ENCODE measurements around the gene TMEM59L. TPM values are rescaled to one million over a fixed set of nuclear protein-coding genes. Genes with fewer than 3 reads are reported as not detected.

Gene TMEM59L
- total and polyA plus RNA-seq, 9 of the 15 experiments (the other 6 are each of a cell fraction or from before 2014, with no cell fraction given) = 0.37 TPM; not detected in 8

DNA sequence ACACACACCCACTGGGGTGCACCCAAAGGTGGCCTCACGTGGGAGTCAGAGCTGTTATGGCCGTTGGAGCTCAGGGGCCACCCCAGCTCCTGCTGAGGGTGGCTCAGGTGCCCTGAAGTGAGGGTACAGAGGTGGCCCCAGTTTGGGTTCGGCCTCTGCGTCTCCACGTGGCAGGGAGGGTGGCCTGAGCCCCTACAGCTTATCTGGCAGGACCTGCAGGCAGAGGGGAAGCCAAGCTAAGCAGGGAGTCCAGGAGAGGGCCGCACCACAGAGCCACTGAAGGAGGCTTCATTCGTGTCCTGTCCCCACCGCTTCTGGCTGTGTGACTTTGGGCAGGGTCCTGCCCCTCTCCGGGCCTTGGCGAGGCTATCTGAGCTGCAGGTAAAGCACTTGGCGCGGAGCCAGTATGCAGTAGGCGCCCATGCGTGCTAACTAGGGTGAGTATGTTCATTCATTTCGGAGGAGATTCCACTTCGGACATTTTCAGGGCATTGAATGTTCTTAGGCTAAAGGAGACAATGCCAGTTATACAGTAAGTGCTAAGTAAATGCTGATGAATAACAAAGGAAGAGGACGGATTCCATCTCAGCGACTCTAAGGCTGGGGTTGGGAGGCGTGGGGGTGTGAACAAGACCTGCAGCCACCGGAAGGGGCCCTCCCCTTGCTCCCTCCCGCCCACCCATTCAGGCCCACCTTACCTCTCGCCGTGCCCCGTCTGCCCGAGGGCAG, 19.1 kb upstream of the TMEM59L start (continued):
- TF ChIP-seq, protein P1, sequence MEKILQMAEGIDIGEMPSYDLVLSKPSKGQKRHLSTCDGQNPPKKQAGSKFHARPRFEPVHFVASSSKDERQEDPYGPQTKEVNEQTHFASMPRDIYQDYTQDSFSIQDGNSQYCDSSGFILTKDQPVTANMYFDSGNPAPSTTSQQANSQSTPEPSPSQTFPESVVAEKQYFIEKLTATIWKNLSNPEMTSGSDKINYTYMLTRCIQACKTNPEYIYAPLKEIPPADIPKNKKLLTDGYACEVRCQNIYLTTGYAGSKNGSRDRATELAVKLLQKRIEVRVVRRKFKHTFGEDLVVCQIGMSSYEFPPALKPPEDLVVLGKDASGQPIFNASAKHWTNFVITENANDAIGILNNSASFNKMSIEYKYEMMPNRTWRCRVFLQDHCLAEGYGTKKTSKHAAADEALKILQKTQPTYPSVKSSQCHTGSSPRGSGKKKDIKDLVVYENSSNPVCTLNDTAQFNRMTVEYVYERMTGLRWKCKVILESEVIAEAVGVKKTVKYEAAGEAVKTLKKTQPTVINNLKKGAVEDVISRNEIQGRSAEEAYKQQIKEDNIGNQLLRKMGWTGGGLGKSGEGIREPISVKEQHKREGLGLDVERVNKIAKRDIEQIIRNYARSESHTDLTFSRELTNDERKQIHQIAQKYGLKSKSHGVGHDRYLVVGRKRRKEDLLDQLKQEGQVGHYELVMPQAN (IDR thresholded peaks at IDR 0.05; ENCODE audit: borderline replicate concordance) = no peak
- TF ChIP-seq THRA (IDR thresholded peaks at IDR 0.05) = no peak
- TF ChIP-seq GTF2B (IDR thresholded peaks at IDR 0.05; ENCODE audit: extremely low read depth, insufficient read length) = no peak
- no peak for TF ChIP-seq ZNF175 (CRISPR knock-in tag; IDR thresholded peaks at IDR 0.05; ENCODE audit: low read depth)
- no peak for TF ChIP-seq GTF2F1 (IDR thresholded peaks at IDR 0.05; ENCODE audit: low read depth, low read length)
- TF ChIP-seq ZKSCAN8 (CRISPR knock-in tag; IDR thresholded peaks at IDR 0.05) = peak; percentile 96
